ENCODE results near the gene CACNA1S. TPM values are rescaled to one million over a fixed set of nuclear protein-coding genes. Genes with fewer than 3 reads are reported as not detected.

CACNA1S gene
- polyA plus RNA-seq, 1 of the 3 experiments (the other 2 are of a cell fraction), result not detected

DNA sequence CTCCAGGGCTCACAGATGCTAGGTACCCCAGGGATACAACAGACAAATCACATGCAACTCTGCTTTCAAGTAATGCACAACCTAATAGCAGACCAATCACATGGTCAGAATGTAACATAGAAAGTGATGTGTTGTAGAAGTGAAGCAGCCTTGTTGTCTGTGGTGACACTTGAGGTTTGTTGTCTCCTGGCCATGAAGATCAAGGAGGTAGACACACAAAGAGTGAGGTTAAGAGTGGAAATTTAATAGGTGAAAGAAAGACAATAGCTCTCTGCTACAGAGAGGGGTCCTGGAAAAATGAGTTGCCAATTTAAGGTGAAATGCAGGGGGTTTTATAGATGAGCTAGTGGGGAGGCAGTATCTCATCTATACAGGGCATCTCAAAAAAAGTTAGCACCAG, 44.6 kb upstream of the CACNA1S start:
- Histone ChIP-seq H3K9ac (no peak overlapping the region), H2AFZ (ENCODE audit: low read depth) (no peak overlapping the region), H3K4me1 (ENCODE audit: control insufficient read depth in 1 of 2, insufficient read depth in 2 of 2, low read depth in 1 of 2, low read length in 1 of 2) (peaks cover 11 to 16% of the 10 kb centered on the region in 2 experiments; a peak in 3 of 4 replicates), H3K9me3 (no peaks in the 10 kb centered on the region), H3K9me2 (no peaks in the 10 kb centered on the region), H3K27ac (ENCODE audit: low read depth in 2 of 2, low read length in 1 of 2) (no peak overlapping the region), H3K79me2 (ENCODE audit: insufficient read depth) (peaks cover 15% of the 10 kb centered on the region), H3K4me3 (ENCODE audit: low read depth in 2 of 2, low read length in 1 of 2) (no peak overlapping the region), H4K20me1 (ENCODE audit: insufficient read depth) (no peaks in the 10 kb centered on the region), H3K36me3 (replicated peaks in 1 of 2; ENCODE audit: control insufficient read depth in 1 of 2, insufficient read depth in 2 of 2, low read length in 1 of 2) (peaks cover 0 to 4% of the 10 kb centered on the region in 2 experiments), H3F3A (replicated peaks; ENCODE audit: insufficient read depth) (no peaks in the 10 kb centered on the region), H3K4me2 (no peak overlapping the region), H3K27me3 (ENCODE audit: insufficient read depth) (no peaks in the 10 kb centered on the region)
- POLR2A ChIA-PET, result no interaction called here
- CTCF ChIA-PET, result interaction anchor here (1.5 to 2.8 kb wide), 2 partner anchors 14 to 38 kb away, joined by 5 to 15 read pairs; no protein-coding TSS in a partner anchor
- DNase-seq, result no peak
- TF ChIP-seq FOXJ3 (CRISPR knock-in tag; IDR thresholded peaks at IDR 0.05) (no peak), SMC3 (IDR thresholded peaks at IDR 0.05; ENCODE audit: low read depth, low read length) (no peak), NRF1 (IDR thresholded peaks at IDR 0.05; ENCODE audit: low read depth, low read length) (no peak), RAD21 (IDR thresholded peaks at IDR 0.05; ENCODE audit: low read length) (no peak), ELF1 (IDR thresholded peaks at IDR 0.05) (no peak), FOSL2 (IDR thresholded peaks at IDR 0.05; ENCODE audit: borderline replicate concordance, low read depth) (no peak), EZH2phosphoT487 (IDR thresholded peaks at IDR 0.05; ENCODE audit: borderline replicate concordance, low read depth) (no peak), RFX5 (IDR thresholded peaks at IDR 0.05; ENCODE audit: low read length) (no peak), TEAD4 (IDR thresholded peaks at IDR 0.05; ENCODE audit: borderline replicate concordance, insufficient read depth) (no peak), FOXM1 (IDR thresholded peaks at IDR 0.05; ENCODE audit: low read depth) (no peak), GATA2 (CRISPR knock-in tag; IDR thresholded peaks at IDR 0.05) (no peak), NFIC (IDR thresholded peaks at IDR 0.05; ENCODE audit: borderline replicate concordance) (no peak)
- TF ChIP-seq, protein P1, sequence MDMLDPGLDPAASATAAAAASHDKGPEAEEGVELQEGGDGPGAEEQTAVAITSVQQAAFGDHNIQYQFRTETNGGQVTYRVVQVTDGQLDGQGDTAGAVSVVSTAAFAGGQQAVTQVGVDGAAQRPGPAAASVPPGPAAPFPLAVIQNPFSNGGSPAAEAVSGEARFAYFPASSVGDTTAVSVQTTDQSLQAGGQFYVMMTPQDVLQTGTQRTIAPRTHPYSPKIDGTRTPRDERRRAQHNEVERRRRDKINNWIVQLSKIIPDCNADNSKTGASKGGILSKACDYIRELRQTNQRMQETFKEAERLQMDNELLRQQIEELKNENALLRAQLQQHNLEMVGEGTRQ (IDR thresholded peaks at IDR 0.05; ENCODE audit: borderline replicate concordance, low read depth, low read length), result no peak
- TF ChIP-seq, protein P2, sequence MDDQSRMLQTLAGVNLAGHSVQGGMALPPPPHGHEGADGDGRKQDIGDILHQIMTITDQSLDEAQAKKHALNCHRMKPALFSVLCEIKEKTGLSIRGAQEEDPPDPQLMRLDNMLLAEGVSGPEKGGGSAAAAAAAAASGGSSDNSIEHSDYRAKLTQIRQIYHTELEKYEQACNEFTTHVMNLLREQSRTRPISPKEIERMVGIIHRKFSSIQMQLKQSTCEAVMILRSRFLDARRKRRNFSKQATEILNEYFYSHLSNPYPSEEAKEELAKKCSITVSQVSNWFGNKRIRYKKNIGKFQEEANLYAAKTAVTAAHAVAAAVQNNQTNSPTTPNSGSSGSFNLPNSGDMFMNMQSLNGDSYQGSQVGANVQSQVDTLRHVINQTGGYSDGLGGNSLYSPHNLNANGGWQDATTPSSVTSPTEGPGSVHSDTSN (IDR thresholded peaks at IDR 0.05), result no peak
- TF ChIP-seq, protein P3, sequence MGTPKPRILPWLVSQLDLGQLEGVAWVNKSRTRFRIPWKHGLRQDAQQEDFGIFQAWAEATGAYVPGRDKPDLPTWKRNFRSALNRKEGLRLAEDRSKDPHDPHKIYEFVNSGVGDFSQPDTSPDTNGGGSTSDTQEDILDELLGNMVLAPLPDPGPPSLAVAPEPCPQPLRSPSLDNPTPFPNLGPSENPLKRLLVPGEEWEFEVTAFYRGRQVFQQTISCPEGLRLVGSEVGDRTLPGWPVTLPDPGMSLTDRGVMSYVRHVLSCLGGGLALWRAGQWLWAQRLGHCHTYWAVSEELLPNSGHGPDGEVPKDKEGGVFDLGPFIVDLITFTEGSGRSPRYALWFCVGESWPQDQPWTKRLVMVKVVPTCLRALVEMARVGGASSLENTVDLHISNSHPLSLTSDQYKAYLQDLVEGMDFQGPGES (IDR thresholded peaks at IDR 0.05; ENCODE audit: low read depth, low read length), result no peak

DNA sequence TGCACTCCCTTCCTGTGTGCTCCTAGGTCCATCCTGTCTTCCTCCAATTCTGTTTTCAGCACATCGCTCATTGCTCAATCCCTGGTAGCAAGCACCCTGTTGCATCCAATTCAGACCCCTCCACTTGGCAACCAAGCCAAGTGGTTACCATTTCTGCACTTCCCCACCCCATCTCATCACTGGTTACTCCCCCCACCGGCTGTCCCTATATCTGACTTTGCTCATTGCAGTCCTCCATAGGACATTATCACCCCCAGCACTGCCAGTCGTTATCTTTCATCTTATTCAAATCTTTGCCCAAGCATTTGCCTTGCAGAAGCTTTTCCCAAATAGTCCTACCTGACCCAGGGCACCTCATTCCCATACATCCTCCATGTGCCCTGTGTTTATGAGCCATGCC, 44.1 kb upstream of the CACNA1S start:
- H3K4me3 ChIP-seq (ENCODE audit: low read depth in 2 of 2, low read length in 1 of 2), result no peak overlapping the region
- H3K79me2 ChIP-seq (ENCODE audit: insufficient read depth), result peaks cover 15% of the 10 kb centered on the region
- no peak overlapping the region for H3K27ac ChIP-seq (ENCODE audit: low read depth in 2 of 2, low read length in 1 of 2)
- DNase-seq, result no peak
- TF ChIP-seq, protein P4, sequence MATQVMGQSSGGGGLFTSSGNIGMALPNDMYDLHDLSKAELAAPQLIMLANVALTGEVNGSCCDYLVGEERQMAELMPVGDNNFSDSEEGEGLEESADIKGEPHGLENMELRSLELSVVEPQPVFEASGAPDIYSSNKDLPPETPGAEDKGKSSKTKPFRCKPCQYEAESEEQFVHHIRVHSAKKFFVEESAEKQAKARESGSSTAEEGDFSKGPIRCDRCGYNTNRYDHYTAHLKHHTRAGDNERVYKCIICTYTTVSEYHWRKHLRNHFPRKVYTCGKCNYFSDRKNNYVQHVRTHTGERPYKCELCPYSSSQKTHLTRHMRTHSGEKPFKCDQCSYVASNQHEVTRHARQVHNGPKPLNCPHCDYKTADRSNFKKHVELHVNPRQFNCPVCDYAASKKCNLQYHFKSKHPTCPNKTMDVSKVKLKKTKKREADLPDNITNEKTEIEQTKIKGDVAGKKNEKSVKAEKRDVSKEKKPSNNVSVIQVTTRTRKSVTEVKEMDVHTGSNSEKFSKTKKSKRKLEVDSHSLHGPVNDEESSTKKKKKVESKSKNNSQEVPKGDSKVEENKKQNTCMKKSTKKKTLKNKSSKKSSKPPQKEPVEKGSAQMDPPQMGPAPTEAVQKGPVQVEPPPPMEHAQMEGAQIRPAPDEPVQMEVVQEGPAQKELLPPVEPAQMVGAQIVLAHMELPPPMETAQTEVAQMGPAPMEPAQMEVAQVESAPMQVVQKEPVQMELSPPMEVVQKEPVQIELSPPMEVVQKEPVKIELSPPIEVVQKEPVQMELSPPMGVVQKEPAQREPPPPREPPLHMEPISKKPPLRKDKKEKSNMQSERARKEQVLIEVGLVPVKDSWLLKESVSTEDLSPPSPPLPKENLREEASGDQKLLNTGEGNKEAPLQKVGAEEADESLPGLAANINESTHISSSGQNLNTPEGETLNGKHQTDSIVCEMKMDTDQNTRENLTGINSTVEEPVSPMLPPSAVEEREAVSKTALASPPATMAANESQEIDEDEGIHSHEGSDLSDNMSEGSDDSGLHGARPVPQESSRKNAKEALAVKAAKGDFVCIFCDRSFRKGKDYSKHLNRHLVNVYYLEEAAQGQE (IDR thresholded peaks at IDR 0.05; ENCODE audit: low read depth, low read length), result no peak
- TF ChIP-seq ELF1 (IDR thresholded peaks at IDR 0.05), result no peak
- H3K4me1 ChIP-seq (ENCODE audit: control insufficient read depth in 1 of 2, insufficient read depth in 2 of 2, low read depth in 1 of 2, low read length in 1 of 2), result peaks cover 11 to 16% of the 10 kb centered on the region in 2 experiments; a peak in 3 of 4 replicates
- no peaks in the 10 kb centered on the region for H3K9me3 ChIP-seq
- H4K20me1 ChIP-seq (ENCODE audit: insufficient read depth), result no peaks in the 10 kb centered on the region
- no peak overlapping the region for H3K9ac ChIP-seq
- WGBS (ENCODE audit: low lambda C conversion rate), result 52% methylated on average over 3 of the region's 3 CpGs
- ChIA-PET POLR2A (no interaction called here), CTCF (interaction anchor here (1.5 to 2.8 kb wide), 2 partner anchors 15 to 37 kb away, joined by 5 to 15 read pairs; no protein-coding TSS in a partner anchor)
- no peak overlapping the region for H3K4me2 ChIP-seq
- H3K9me2 ChIP-seq, result no peaks in the 10 kb centered on the region
- H3K36me3 ChIP-seq (replicated peaks in 1 of 2; ENCODE audit: control insufficient read depth in 1 of 2, insufficient read depth in 2 of 2, low read length in 1 of 2), result peaks cover 0 to 9% of the 10 kb centered on the region in 2 experiments
- H3K27me3 ChIP-seq (ENCODE audit: insufficient read depth), result no peaks in the 10 kb centered on the region
- H2AFZ ChIP-seq (ENCODE audit: low read depth), result no peak overlapping the region
- H3F3A ChIP-seq (replicated peaks; ENCODE audit: insufficient read depth), result no peaks in the 10 kb centered on the region

All from SK-N-SH (cell line).